Measurements from ENCODE around the gene SEPTIN8. TPM values are rescaled to one million over a fixed set of nuclear protein-coding genes. Genes with fewer than 3 reads are reported as not detected.

Gene SEPTIN8
- total and polyA plus RNA-seq, 2 of the 13 experiments (the other 11 are each of a cell fraction or from before 2014, with no cell fraction given), result 41.4 to 49.9 TPM

- Histone ChIP-seq H3K9me3 (ENCODE audit: low read length) (no peaks in the 10 kb centered on the region), H4K20me1 (ENCODE audit: insufficient read depth, low read length) (no peaks in the 10 kb centered on the region), H3K27ac (ENCODE audit: extremely low read length, insufficient read depth, low read length) (no peak overlapping the region), H3K4me2 (ENCODE audit: low read depth, low read length) (no peak overlapping the region), H3K4me1 (ENCODE audit: insufficient read depth, low read length) (peaks cover 60% of the 10 kb centered on the region), H2AFZ (ENCODE audit: low read length) (no peak overlapping the region), H3K79me2 (ENCODE audit: insufficient read depth, low read length) (no peaks in the 10 kb centered on the region), H3K36me3 (replicated peaks in 1 of 2; ENCODE audit: control insufficient read depth in 1 of 2, insufficient read depth in 2 of 2, low read length in 2 of 2) (no peaks in the 10 kb centered on the region), H3K4me3 (replicated peaks in 1 of 3; ENCODE audit: insufficient read depth in 1 of 3, low read depth in 2 of 3, low read length in 3 of 3) (no peak overlapping the region), H3K9ac (ENCODE audit: insufficient read depth, low read depth, low read length) (no peak overlapping the region), H3K27me3 (ENCODE audit: control insufficient read depth in 1 of 2, insufficient read depth in 2 of 2, low read length in 2 of 2) (no peaks in the 10 kb centered on the region)
- ChIA-PET POLR2A (interaction anchor here (6.7 kb wide), 1 partner anchor 8 kb away, joined by 176 read pairs; no protein-coding TSS in a partner anchor), CTCF (ENCODE audit: low intra/inter-chr PET ratio, low total read pairs) (no interaction called here)
- intact Hi-C loops (cut with micrococcal nuclease; ENCODE audit: unreplicated experiment), result no loop called here
- DNase-seq (ENCODE audit: low spot score) (no peak), ATAC-seq (no peak), FAIRE-seq (no peak)
- TF ChIP-seq KDM5A (IDR thresholded peaks at IDR 0.05; ENCODE audit: borderline replicate concordance, low read length), result no peak
- TF ChIP-seq ZBTB25 (CRISPR knock-in tag; IDR thresholded peaks at IDR 0.05), result no peak
- no peak for TF ChIP-seq ELK4 (CRISPR knock-in tag; IDR thresholded peaks at IDR 0.05; ENCODE audit: borderline replicate concordance)
- no peak for TF ChIP-seq ZFP62 (CRISPR knock-in tag; IDR thresholded peaks at IDR 0.05)
- no peak for TF ChIP-seq ZNF782 (CRISPR knock-in tag; IDR thresholded peaks at IDR 0.05; ENCODE audit: borderline replicate concordance)
- in situ Hi-C loops (cut with HindIII; ENCODE audit: extremely low pct_ligation_motif_present, low pct_unique_long_range_greater_than_20kb), result loop anchor here (5.0 kb wide), 1 partner anchor 44 kb away; no protein-coding TSS in a partner anchor
- BruUV-seq (replicated peaks), result no TSS peak
Observed at GRCh38 chr5:132816554-132816953, 39.5 kb upstream of the SEPTIN8 start.

- in situ Hi-C loops (cut with HindIII; ENCODE audit: extremely low pct_ligation_motif_present, low pct_unique_long_range_greater_than_20kb), result loop anchor here (5.0 kb wide), 1 partner anchor 44 kb away; no protein-coding TSS in a partner anchor
- FAIRE-seq, result no peak
- 86% methylated on average over 2 of the region's 2 CpGs for WGBS (ENCODE audit: low lambda C conversion rate)
- TF ChIP-seq MEIS2 (CRISPR knock-in tag; IDR thresholded peaks at IDR 0.05), result no peak
- no peak for TF ChIP-seq SP140L (CRISPR knock-in tag; IDR thresholded peaks at IDR 0.05; ENCODE audit: borderline replicate concordance)
- TF ChIP-seq ZNF775 (CRISPR knock-in tag; IDR thresholded peaks at IDR 0.05; ENCODE audit: borderline replicate concordance), result no peak
- no peak for TF ChIP-seq ZSCAN20 (CRISPR knock-in tag; IDR thresholded peaks at IDR 0.05; ENCODE audit: borderline replicate concordance)
- no peak for TF ChIP-seq GMEB2 (CRISPR knock-in tag; IDR thresholded peaks at IDR 0.05; ENCODE audit: low read depth)
- no peak for TF ChIP-seq RARG (CRISPR knock-in tag; IDR thresholded peaks at IDR 0.05; ENCODE audit: low read depth)
- no peak for TF ChIP-seq MED8 (CRISPR knock-in tag; IDR thresholded peaks at IDR 0.05; ENCODE audit: insufficient replicate concordance)
- TF ChIP-seq ZMYM2 (CRISPR knock-in tag; IDR thresholded peaks at IDR 0.05), result no peak
- TF ChIP-seq ZNF552 (CRISPR knock-in tag; IDR thresholded peaks at IDR 0.05; ENCODE audit: borderline replicate concordance), result no peak
Observed at GRCh38 chr5:132816083-132816482, 39.0 kb upstream of the SEPTIN8 start.

More at GRCh38 chr5:132816083-132816482, 39.0 kb upstream of the SEPTIN8 start:
- POLR2A ChIA-PET, result interaction anchor here (1.5 to 6.7 kb wide), 2 partner anchors 7 to 24 kb away, joined by 3 to 176 read pairs; no protein-coding TSS in a partner anchor
- CTCF ChIA-PET (ENCODE audit: low intra/inter-chr PET ratio, low total read pairs), result no interaction called here
- Histone ChIP-seq H2AFZ (ENCODE audit: low read length) (no peak overlapping the region), H3K9ac (ENCODE audit: insufficient read depth, low read depth, low read length) (no peak overlapping the region), H3K79me2 (ENCODE audit: insufficient read depth, low read length) (no peaks in the 10 kb centered on the region), H3K4me3 (replicated peaks in 1 of 3; ENCODE audit: insufficient read depth in 1 of 3, low read depth in 2 of 3, low read length in 3 of 3) (no peak overlapping the region), H3K4me1 (ENCODE audit: insufficient read depth, low read length) (peaks cover 58% of the 10 kb centered on the region), H3K36me3 (replicated peaks in 1 of 2; ENCODE audit: control insufficient read depth in 1 of 2, insufficient read depth in 2 of 2, low read length in 2 of 2) (no peaks in the 10 kb centered on the region), H3K27ac (ENCODE audit: extremely low read length, insufficient read depth, low read length) (no peak overlapping the region), H3K4me2 (ENCODE audit: low read depth, low read length) (no peak overlapping the region), H3K27me3 (ENCODE audit: control insufficient read depth in 1 of 2, insufficient read depth in 2 of 2, low read length in 2 of 2) (no peaks in the 10 kb centered on the region), H4K20me1 (ENCODE audit: insufficient read depth, low read length) (no peaks in the 10 kb centered on the region), H3K9me3 (ENCODE audit: low read length) (no peaks in the 10 kb centered on the region)
- intact Hi-C loops (cut with micrococcal nuclease; ENCODE audit: unreplicated experiment), result no loop called here
- DNase-seq (ENCODE audit: low spot score) (no peak), ATAC-seq (no peak)
- BruUV-seq (replicated peaks), result no TSS peak

All from HepG2 (cell line).